ENCODE results near the gene PPP1R2.

PPP1R2 gene

DNA sequence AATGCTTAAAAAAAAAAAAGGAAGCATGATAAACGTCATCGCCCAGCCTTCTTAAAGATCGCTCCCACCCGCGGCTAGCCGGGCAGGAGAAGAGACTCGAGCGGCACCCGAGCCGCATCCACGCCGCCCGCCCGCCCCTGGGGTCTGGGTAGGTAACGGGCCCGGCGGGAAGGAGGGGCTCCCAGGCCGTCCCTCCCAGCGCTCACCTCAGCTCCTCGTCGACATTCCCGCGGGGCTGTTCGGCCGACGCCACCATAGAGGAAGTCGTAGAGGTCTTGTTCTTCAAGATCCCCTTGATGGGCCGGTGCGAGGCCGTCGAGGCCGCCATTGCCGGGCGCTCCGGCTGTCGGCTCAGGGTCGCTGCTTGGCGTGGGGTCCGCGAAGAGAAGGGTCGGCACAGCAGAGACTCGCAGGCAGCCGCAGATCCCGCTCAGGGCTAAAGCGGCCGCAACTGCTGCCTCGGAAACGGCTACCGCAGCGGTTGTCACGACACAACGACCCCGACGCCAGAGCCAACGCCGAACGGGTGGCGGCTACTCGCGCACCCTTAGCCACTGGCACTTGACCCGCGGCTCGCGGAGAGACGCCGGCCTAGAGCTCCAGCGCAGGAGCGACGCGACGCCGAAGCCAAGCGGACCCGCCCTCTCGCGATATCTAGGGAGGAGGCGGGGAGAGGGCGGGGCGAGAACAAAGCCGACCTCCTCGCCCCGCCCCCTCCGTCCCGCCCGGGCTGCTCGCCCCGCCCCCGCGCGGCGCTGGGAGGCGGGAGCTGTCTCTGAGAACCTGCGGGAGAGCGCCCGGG is at the start of gene PPP1R2 (continued):
- no peak for TF ChIP-seq ZNF148 (tag by site-specific recombination; IDR thresholded peaks at IDR 0.05; ENCODE audit: borderline replicate concordance)
- TF ChIP-seq ZNF274 (IDR thresholded peaks at IDR 0.05; ENCODE audit: low read length), result no peak
- TF ChIP-seq ZNF274 (tag by site-specific recombination; IDR thresholded peaks at IDR 0.05; ENCODE audit: borderline replicate concordance), result no peak
- TF ChIP-seq PRDM6 (tag by site-specific recombination; IDR thresholded peaks at IDR 0.05), result no peak
- TF ChIP-seq OSR2 (tag by site-specific recombination; IDR thresholded peaks at IDR 0.05), result no peak
- peak; percentile 54 for TF ChIP-seq ZFHX2 (tag by site-specific recombination; conservative IDR thresholded peaks at IDR 0.05)
- TF ChIP-seq ZNF585B (tag by site-specific recombination; IDR thresholded peaks at IDR 0.05), result no peak
- TF ChIP-seq HOXD13 (CRISPR knock-in tag; IDR thresholded peaks at IDR 0.05; ENCODE audit: borderline replicate concordance), result no peak
- TF ChIP-seq HOXC10 (CRISPR knock-in tag; IDR thresholded peaks at IDR 0.05), result no peak
- TF ChIP-seq ZNF544 (tag by site-specific recombination; IDR thresholded peaks at IDR 0.05), result no peak
- TF ChIP-seq ZNF214 (tag by site-specific recombination; IDR thresholded peaks at IDR 0.05; ENCODE audit: borderline replicate concordance), result no peak
- TF ChIP-seq KLF8 (tag by site-specific recombination; IDR thresholded peaks at IDR 0.05), result peak; percentile 52; the same call in 1 of the 2 replicates
- TF ChIP-seq ZNF114 (tag by site-specific recombination; IDR thresholded peaks at IDR 0.05), result no peak
- no peak for TF ChIP-seq ZNF660 (tag by site-specific recombination; IDR thresholded peaks at IDR 0.05)
- TF ChIP-seq, protein P1, sequence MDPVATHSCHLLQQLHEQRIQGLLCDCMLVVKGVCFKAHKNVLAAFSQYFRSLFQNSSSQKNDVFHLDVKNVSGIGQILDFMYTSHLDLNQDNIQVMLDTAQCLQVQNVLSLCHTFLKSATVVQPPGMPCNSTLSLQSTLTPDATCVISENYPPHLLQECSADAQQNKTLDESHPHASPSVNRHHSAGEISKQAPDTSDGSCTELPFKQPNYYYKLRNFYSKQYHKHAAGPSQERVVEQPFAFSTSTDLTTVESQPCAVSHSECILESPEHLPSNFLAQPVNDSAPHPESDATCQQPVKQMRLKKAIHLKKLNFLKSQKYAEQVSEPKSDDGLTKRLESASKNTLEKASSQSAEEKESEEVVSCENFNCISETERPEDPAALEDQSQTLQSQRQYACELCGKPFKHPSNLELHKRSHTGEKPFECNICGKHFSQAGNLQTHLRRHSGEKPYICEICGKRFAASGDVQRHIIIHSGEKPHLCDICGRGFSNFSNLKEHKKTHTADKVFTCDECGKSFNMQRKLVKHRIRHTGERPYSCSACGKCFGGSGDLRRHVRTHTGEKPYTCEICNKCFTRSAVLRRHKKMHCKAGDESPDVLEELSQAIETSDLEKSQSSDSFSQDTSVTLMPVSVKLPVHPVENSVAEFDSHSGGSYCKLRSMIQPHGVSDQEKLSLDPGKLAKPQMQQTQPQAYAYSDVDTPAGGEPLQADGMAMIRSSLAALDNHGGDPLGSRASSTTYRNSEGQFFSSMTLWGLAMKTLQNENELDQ (tag by site-specific recombination; IDR thresholded peaks at IDR 0.05; ENCODE audit: low read depth), result no peak
- no peak for TF ChIP-seq CTCF (tag by site-specific recombination; IDR thresholded peaks at IDR 0.05)
- TF ChIP-seq, protein P2, sequence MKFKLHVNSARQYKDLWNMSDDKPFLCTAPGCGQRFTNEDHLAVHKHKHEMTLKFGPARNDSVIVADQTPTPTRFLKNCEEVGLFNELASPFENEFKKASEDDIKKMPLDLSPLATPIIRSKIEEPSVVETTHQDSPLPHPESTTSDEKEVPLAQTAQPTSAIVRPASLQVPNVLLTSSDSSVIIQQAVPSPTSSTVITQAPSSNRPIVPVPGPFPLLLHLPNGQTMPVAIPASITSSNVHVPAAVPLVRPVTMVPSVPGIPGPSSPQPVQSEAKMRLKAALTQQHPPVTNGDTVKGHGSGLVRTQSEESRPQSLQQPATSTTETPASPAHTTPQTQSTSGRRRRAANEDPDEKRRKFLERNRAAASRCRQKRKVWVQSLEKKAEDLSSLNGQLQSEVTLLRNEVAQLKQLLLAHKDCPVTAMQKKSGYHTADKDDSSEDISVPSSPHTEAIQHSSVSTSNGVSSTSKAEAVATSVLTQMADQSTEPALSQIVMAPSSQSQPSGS (tag by site-specific recombination; IDR thresholded peaks at IDR 0.05; ENCODE audit: low read depth), result no peak
- no peak for TF ChIP-seq ZBTB7A (tag by site-specific recombination; IDR thresholded peaks at IDR 0.05; ENCODE audit: low read depth)
- TF ChIP-seq, protein P3, sequence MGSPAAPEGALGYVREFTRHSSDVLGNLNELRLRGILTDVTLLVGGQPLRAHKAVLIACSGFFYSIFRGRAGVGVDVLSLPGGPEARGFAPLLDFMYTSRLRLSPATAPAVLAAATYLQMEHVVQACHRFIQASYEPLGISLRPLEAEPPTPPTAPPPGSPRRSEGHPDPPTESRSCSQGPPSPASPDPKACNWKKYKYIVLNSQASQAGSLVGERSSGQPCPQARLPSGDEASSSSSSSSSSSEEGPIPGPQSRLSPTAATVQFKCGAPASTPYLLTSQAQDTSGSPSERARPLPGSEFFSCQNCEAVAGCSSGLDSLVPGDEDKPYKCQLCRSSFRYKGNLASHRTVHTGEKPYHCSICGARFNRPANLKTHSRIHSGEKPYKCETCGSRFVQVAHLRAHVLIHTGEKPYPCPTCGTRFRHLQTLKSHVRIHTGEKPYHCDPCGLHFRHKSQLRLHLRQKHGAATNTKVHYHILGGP (tag by site-specific recombination; IDR thresholded peaks at IDR 0.05), result no peak
- peak; percentile 70 for TF ChIP-seq KLF10 (tag by site-specific recombination; IDR thresholded peaks at IDR 0.05)
- no peak for TF ChIP-seq ZNF223 (tag by site-specific recombination; IDR thresholded peaks at IDR 0.05)
- no peak for TF ChIP-seq ZNF121 (tag by site-specific recombination; IDR thresholded peaks at IDR 0.05)
- no peak for TF ChIP-seq PRDM1 (tag by site-specific recombination; IDR thresholded peaks at IDR 0.05)
- TF ChIP-seq SP2 (tag by site-specific recombination; IDR thresholded peaks at IDR 0.05), result peak; percentile 90
- no peak for TF ChIP-seq EGR2 (tag by site-specific recombination; IDR thresholded peaks at IDR 0.05; ENCODE audit: low read depth)
- TF ChIP-seq ZNF560 (tag by site-specific recombination; IDR thresholded peaks at IDR 0.05; ENCODE audit: borderline replicate concordance), result no peak
- TF ChIP-seq ZSCAN16 (tag by site-specific recombination; IDR thresholded peaks at IDR 0.05), result no peak
- TF ChIP-seq SCRT2 (tag by site-specific recombination; IDR thresholded peaks at IDR 0.05), result no peak
- no peak for TF ChIP-seq ZSCAN23 (tag by site-specific recombination; IDR thresholded peaks at IDR 0.05)
